Measurements from ENCODE around the gene WSCD2.

Gene WSCD2

DNA sequence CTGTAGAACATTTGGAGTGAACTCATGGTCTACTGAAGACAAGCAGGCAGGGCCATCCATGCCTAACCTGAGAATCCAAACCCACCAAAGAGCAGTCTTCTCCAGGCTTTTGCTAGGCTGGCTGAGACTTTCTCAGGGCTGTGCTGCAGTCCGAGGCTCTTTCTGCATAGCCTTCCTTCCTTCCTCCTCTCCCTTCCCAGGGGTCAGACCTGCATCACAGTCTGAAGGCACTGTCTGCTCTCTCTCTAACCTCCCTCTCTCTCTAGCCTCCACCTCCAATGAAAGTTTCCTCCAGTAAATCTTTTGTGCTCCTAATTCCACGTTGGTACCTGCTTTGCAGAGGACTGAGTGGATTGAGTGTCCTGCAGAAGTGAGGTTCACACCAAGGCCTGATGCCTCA, 6.4 kb upstream of the WSCD2 start:
- TF ChIP-seq, protein P1, sequence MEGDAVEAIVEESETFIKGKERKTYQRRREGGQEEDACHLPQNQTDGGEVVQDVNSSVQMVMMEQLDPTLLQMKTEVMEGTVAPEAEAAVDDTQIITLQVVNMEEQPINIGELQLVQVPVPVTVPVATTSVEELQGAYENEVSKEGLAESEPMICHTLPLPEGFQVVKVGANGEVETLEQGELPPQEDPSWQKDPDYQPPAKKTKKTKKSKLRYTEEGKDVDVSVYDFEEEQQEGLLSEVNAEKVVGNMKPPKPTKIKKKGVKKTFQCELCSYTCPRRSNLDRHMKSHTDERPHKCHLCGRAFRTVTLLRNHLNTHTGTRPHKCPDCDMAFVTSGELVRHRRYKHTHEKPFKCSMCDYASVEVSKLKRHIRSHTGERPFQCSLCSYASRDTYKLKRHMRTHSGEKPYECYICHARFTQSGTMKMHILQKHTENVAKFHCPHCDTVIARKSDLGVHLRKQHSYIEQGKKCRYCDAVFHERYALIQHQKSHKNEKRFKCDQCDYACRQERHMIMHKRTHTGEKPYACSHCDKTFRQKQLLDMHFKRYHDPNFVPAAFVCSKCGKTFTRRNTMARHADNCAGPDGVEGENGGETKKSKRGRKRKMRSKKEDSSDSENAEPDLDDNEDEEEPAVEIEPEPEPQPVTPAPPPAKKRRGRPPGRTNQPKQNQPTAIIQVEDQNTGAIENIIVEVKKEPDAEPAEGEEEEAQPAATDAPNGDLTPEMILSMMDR (IDR thresholded peaks at IDR 0.05; ENCODE audit: poor library complexity, severe bottlenecking), result no peak
- no peaks in the 10 kb centered on the region for H3K4me1 ChIP-seq (ENCODE audit: insufficient read depth, poor library complexity, severe bottlenecking)

DNA sequence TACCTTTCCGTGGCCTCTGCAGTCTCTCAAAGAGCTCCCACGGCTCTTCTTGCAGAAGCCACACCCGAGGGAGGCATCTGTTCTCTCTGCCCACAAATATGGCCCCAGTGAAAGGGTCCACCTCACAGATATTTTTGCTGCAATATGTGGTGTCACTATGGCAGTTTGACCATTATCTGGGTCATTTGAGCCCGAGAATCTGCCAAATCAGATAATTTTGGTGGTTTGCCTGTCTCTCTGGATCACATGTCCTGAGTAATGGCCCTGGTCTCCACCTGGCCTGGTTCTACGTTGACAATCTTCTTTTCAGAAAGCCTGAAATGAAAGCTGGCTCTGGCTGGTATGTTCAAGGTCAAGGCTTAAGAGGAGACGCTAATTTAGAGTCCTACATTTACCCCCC, 5.7 kb upstream of the WSCD2 start:
- no peaks in the 10 kb centered on the region for H3K36me3 ChIP-seq (ENCODE audit: low read depth)
- TF ChIP-seq, protein P1 (IDR thresholded peaks at IDR 0.05; ENCODE audit: poor library complexity, severe bottlenecking), result no peak
- no peaks in the 10 kb centered on the region for H3K4me1 ChIP-seq (ENCODE audit: insufficient read depth, poor library complexity, severe bottlenecking)
- no peaks in the 10 kb centered on the region for H3K9me3 ChIP-seq (ENCODE audit: severe bottlenecking)
- H3K27ac ChIP-seq (ENCODE audit: poor library complexity, severe bottlenecking), result no peak overlapping the region
- H3K27me3 ChIP-seq (ENCODE audit: insufficient read depth, poor library complexity, severe bottlenecking), result peaks cover 21% of the 10 kb centered on the region
- no peak overlapping the region for H3K4me3 ChIP-seq (ENCODE audit: severe bottlenecking)
- ATAC-seq (ENCODE audit: low read depth) (no peak), DNase-seq (ENCODE audit: low spot score) (no peak)

More for the DNA sequence above, 6.4 kb upstream of the WSCD2 start:
- H3K27ac ChIP-seq (ENCODE audit: poor library complexity, severe bottlenecking), result no peak overlapping the region
- H3K27me3 ChIP-seq (ENCODE audit: insufficient read depth, poor library complexity, severe bottlenecking), result peaks cover 14% of the 10 kb centered on the region
- H3K9me3 ChIP-seq (ENCODE audit: severe bottlenecking), result no peaks in the 10 kb centered on the region
- DNase-seq (ENCODE audit: low spot score) (no peak), ATAC-seq (ENCODE audit: low read depth) (no peak)
- H3K36me3 ChIP-seq (ENCODE audit: low read depth), result no peaks in the 10 kb centered on the region
- no peak overlapping the region for H3K4me3 ChIP-seq (ENCODE audit: severe bottlenecking)

DNA sequence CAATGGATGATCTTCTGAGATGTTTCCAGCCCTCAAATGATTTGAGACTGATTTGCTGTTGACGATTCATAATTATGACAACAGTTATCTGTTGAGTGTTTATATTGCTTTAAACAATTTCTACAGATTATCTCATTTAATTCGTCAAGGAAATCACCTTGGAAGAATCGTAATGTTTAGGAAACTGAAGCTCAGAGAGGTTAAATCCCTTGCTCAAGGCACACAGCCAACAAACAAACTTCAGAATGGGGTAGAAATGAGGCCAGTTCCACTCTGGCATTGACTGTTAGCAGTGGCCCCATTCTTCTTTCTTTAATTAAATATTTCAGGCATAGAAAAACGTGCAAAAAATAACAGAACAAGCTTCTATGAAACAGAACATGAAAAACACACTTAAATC, 4.0 kb upstream of the WSCD2 start:
- ATAC-seq (ENCODE audit: low read depth) (no peak), DNase-seq (ENCODE audit: low spot score) (no peak)
- no peaks in the 10 kb centered on the region for H3K4me1 ChIP-seq (ENCODE audit: insufficient read depth, poor library complexity, severe bottlenecking)
- H3K4me3 ChIP-seq (ENCODE audit: severe bottlenecking), result no peak overlapping the region
- H3K27me3 ChIP-seq (ENCODE audit: insufficient read depth, poor library complexity, severe bottlenecking), result peaks cover 36% of the 10 kb centered on the region
- TF ChIP-seq, protein P1 (IDR thresholded peaks at IDR 0.05; ENCODE audit: poor library complexity, severe bottlenecking), result no peak
- H3K9me3 ChIP-seq (ENCODE audit: severe bottlenecking), result no peaks in the 10 kb centered on the region
- H3K27ac ChIP-seq (ENCODE audit: poor library complexity, severe bottlenecking), result no peak overlapping the region
- H3K36me3 ChIP-seq (ENCODE audit: low read depth), result no peaks in the 10 kb centered on the region

DNA sequence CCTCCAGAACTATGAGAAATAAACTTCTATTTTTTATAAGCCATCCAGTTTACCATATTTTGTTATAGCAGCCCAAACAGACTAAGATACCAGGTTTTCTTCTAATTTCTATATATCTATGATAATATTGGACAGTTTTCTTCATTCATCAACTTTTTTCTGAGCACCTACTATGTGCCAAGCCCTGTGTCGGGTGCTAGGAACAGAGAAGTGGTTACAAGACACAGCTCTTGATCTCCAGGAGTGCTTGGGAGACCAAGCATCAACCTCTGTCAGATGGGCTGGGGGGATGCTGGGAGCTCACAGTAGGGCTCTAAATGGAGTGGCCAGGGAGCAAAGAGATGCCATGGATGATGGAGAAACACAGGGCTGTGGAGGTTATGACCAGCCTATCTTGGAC, 2.9 kb upstream of the WSCD2 start:
- TF ChIP-seq, protein P1 (IDR thresholded peaks at IDR 0.05; ENCODE audit: poor library complexity, severe bottlenecking), result no peak
- no peak for ATAC-seq (ENCODE audit: low read depth)
- Histone ChIP-seq H3K4me3 (ENCODE audit: severe bottlenecking) (no peak overlapping the region), H3K36me3 (ENCODE audit: low read depth) (no peaks in the 10 kb centered on the region), H3K9me3 (ENCODE audit: severe bottlenecking) (no peaks in the 10 kb centered on the region), H3K27me3 (ENCODE audit: insufficient read depth, poor library complexity, severe bottlenecking) (peaks cover 47% of the 10 kb centered on the region), H3K27ac (ENCODE audit: poor library complexity, severe bottlenecking) (no peak overlapping the region), H3K4me1 (ENCODE audit: insufficient read depth, poor library complexity, severe bottlenecking) (no peaks in the 10 kb centered on the region)
- DNase-seq (ENCODE audit: low spot score), result no peak

DNA sequence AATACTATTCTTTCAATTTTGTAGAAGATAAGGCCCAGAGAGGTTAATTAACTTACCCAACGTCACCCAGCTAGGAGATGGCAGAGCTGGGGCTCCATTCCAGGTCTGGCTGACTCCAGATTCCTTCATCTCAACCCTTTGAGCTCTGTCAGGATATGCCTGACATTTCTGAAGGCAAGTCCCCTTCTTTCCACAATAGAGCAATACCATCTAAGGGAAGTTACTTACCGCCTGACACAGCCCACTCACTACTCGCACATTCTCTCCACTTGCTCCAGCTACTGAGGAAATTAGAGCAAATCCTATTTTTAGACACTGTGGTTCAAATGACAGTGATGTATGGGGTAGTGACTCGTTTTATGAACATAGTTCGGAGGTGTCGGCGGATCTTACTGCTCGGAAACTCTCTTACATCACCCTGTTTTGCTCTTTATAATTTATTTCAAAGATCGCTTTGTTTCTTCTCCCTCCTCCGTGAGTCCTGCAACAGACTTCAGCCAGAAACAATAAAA, 2.0 kb upstream of the WSCD2 start:
- ATAC-seq (ENCODE audit: low read depth), result no peak
- no peaks in the 10 kb centered on the region for H3K4me1 ChIP-seq (ENCODE audit: insufficient read depth, poor library complexity, severe bottlenecking)
- no peak for DNase-seq (ENCODE audit: low spot score)
- no peaks in the 10 kb centered on the region for H3K9me3 ChIP-seq (ENCODE audit: severe bottlenecking)
- no peaks in the 10 kb centered on the region for H3K36me3 ChIP-seq (ENCODE audit: low read depth)
- H3K27ac ChIP-seq (ENCODE audit: poor library complexity, severe bottlenecking), result no peak overlapping the region
- H3K4me3 ChIP-seq (ENCODE audit: severe bottlenecking), result no peak overlapping the region
- TF ChIP-seq, protein P1 (IDR thresholded peaks at IDR 0.05; ENCODE audit: poor library complexity, severe bottlenecking), result no peak
- H3K27me3 ChIP-seq (ENCODE audit: insufficient read depth, poor library complexity, severe bottlenecking), result peaks cover 47% of the 10 kb centered on the region

Measured in RWPE2 (cell line).